Medulla oblongata (tissue), 1 donor: Measurements from ENCODE around the gene VAV3.

ENCODE experiments used
- DNase-seq: peaks from one replicate; pipeline ENCODE4 v3.0.0-alpha.2; 2015; ENCODE audit errors: extremely low spot score

The VAV3 gene

GRCh38 chr1:107936498-107937481 is 28.2 kb downstream of the VAV3 start:
- DNase-seq, result peak; percentile 16

- no peak for DNase-seq
Observed at GRCh38 chr1:107935396-107936064, 29.4 kb downstream of the VAV3 start.

- DNase-seq, result no peak
Observed at GRCh38 chr1:107934578-107934977, 30.4 kb downstream of the VAV3 start.

GRCh38 chr1:107933736-107934135 is 31.2 kb downstream of the VAV3 start:
- DNase-seq, result no peak

GRCh38 chr1:107930292-107930691 is 34.7 kb downstream of the VAV3 start:
- no peak for DNase-seq

- DNase-seq, result no peak
Observed at GRCh38 chr1:107927820-107928219, 37.2 kb downstream of the VAV3 start.

- no peak for DNase-seq
Observed at GRCh38 chr1:107926436-107927080, 38.4 kb downstream of the VAV3 start.

GRCh38 chr1:107925565-107925964 is 39.4 kb downstream of the VAV3 start:
- DNase-seq, result no peak

- DNase-seq, result no peak
Observed at GRCh38 chr1:107920999-107921398, 44.0 kb downstream of the VAV3 start.

GRCh38 chr1:107920561-107920960 is 44.4 kb downstream of the VAV3 start:
- DNase-seq, result no peak

GRCh38 chr1:107919953-107920352 is 45.0 kb downstream of the VAV3 start:
- no peak for DNase-seq

- DNase-seq, result no peak
Observed at GRCh38 chr1:107914119-107914765, 50.7 kb downstream of the VAV3 start.

- no peak for DNase-seq
Observed at GRCh38 chr1:107912656-107913055, 52.3 kb downstream of the VAV3 start.

- DNase-seq, result no peak
Observed at GRCh38 chr1:107900090-107900945, 64.7 kb downstream of the VAV3 start.

- DNase-seq, result no peak
Observed at GRCh38 chr1:107899655-107900054, 65.3 kb downstream of the VAV3 start.

- no peak for DNase-seq
Observed at GRCh38 chr1:107897438-107898345, 67.3 kb downstream of the VAV3 start.

- DNase-seq, result no peak
Observed at GRCh38 chr1:107896936-107897335, 68.0 kb downstream of the VAV3 start.

GRCh38 chr1:107896401-107896800 is 68.6 kb downstream of the VAV3 start:
- no peak for DNase-seq

GRCh38 chr1:107895403-107896191 is 69.4 kb downstream of the VAV3 start:
- DNase-seq, result no peak
